NCI-H748 treated with DMSO at 0.1 percent for 48 hours (cell line): ENCODE results near the gene TARBP2.

ENCODE experiments used
- DNase-seq: peaks from one replicate; lab custom pipeline; 2025; lab: John Stamatoyannopoulos, UW

The TARBP2 gene

GRCh38 chr12:53495903-53496751 is 5.0 kb upstream of the TARBP2 start:
- DNase-seq, result no peak

GRCh38 chr12:53496752-53497032 is 4.4 kb upstream of the TARBP2 start:
- no peak for DNase-seq

DNA sequence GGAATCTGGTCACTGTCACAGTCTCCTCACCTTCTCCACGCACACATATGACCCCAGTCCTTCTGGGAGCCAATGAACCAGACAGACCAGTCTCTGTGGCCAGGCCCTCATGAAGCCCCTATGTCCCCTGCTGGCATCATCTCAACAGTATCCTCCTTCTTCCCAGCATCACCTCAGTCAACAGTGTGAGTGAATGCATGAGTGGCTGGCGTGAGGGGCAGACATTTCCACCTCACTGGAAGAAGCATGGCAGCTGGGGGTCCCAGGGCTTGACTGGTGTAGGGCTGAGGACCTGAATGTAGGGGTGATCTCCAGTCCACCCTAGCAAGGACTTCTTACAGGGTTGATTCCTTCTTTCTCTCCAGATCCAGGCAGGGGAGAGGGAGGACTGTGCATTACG is 3.6 kb upstream of the TARBP2 start:
- DNase-seq, result no peak

DNA sequence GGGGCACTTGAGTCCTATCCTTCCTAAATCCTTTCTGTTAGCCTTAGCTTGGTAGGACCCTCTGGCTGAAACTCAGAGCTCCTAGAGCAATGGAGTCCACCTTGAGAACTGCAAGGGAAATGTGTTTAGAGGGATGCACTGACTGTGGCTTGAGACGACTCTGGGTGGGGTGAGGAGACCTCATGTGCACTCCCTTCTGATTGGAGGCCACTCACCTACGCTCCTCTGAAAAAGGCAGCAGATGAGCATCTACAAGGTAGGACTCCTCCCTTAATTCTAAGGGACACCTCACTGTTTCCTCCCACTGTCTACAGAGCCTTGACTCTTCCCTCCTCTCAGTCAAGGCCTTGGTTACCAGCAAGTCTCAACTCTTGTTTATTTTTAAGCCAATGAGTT is 2.9 kb upstream of the TARBP2 start:
- no peak for DNase-seq

DNA sequence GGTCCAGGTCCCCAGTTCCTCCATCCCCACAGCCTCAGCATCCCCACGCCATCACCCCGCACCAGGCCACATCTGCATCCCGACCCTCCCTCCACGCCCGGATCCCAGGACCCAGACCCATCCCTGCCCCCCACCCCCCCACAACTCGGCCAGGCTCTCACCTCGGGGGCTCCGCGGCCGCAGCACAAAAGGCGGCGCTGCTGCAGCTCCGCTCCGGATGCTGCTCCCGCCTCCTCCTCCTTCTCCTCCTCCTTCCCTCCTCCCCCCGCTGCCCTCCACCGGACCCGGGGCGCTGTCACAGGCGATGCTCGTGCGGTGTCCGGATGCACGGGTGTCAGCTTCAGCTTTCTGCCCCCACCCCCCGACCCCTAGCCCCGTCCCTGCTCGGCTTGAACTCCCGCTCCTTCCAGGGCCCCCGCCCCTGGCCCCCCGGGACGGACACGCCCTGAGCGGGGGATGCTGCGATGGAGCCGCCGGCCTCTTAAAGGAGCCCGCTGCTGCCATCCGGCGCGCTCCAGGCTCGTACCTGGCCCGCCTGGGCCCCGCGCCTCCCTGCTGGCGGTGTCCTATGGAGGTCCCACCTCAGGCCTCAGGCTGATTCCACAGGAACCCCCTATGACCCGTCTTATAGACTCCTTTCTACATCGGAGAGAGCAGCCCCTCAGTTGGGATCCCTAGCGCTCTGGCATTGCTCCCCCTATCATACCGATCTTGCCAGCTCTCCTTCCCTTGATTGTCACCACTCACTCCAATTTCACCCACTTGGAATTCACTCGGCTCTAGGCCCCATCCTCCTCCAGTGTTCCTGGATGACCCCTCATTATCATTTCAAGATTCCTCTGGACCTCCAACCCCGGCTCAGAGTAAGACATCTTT is 1.6 kb upstream of the TARBP2 start, which contains the start of gene MAP3K12:
Gene MAP3K12 (minus strand): TSS at position 193 of the 876 bp plus-strand sequence. CDS start 12,067 bp downstream, outside the sequence.
- DNase-seq, result peak; percentile 29

DNA sequence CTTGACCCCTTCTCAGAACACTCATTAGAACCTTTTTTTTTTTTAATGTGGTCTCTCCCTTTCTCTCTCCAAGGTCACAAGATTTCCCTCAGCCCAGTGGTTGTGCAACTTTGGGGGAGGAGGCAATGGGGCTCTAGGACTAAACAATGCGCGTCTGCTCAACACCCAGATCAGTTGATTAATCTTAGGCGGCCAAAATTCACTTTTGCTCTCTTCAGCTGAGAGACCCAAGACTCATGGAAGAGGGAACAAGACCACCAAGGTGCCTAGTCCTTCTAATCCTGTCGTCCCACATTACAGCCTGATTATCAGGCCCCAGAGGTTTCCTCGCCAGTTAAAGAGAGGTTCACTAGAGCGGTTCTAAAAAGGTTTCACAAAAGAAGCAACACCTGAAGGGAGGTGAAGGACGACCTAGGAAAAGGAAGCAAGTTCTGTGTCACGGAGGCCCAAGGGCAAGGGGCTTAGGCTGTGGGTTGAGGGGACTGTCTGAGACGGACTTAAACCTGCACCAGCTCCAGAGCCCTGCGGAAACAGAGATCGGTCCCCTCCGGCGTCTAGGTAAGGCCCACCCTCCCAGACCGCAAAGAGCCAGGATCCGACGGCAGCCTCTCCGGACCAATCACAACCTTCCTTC is 824 bp upstream of the TARBP2 start:
- DNase-seq, result peak; percentile 67

DNA sequence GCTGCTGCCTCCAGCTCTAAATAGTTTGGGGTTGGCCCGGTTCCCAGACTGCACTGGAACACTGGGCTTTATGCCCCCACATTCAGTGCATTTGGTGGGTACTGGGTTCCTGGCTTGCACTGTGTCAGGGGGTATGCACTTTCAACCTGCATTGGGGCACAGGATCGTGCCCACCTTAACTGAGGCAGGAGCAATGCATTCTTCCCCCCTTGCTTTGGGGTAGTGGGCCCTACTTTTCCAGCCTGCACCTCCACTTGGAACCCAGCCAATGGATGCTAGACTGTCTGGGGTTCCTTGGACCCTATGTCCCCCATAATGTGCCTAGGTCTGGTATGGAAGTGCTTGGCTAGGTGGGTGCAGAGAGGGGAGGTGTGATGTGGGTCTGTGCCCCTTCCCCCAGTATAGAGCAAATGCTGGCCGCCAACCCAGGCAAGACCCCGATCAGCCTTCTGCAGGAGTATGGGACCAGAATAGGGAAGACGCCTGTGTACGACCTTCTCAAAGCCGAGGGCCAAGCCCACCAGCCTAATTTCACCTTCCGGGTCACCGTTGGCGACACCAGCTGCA is 615 bp downstream of the TARBP2 start:
- no peak for DNase-seq

DNA sequence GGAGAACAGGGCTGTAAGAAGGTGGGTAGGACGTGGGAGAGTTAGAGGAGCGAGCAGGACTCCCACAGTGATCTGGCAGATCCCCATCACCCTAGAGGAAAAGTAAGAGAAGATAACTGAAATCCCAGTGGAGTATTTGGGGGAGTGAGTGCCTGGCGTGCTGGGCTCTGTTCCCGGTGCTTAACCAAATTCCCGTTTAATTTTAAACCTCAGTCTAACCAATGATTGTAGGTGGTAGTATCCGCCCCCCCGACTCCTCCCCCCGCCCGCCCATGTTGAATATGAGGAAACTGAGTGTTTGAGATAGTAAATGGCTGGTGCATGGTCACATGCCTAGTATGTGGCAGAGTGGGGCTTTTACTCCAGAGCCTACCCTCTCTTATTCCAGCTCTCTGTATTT is 1.2 kb downstream of the TARBP2 start:
- no peak for DNase-seq

DNA sequence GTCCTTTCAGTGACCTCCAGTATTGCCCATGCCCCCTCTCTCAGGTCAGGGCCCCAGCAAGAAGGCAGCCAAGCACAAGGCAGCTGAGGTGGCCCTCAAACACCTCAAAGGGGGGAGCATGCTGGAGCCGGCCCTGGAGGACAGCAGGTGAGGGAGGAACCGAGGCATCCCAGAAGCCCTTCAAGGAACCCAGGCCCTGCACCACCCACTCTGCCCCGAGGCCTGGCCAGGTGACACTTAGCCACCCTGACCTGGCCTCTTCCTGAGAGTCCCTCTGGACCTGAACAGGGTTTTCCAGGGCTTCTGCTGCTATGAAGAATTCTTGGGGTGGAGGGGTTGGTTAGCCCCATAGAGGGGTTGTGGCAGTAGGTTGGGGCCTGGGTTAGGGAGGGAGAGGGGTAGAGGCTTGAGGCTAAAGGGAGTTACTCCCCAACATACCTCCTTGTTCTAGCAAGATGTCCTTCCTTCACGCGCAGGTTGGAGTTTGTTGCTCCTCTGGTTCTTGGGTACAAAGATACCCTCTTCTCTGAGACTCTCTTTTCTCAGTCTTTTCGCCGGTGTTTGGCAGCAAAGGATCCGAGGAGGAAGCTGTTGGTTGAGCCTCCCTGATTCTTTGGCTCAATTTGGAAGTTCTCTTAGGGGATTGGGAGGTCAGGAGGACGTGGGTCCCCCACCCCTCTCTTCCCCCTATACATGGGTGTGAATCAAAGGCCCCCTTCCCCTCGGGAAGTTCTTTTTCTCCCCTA is 2.1 kb downstream of the TARBP2 start:
- no peak for DNase-seq

DNA sequence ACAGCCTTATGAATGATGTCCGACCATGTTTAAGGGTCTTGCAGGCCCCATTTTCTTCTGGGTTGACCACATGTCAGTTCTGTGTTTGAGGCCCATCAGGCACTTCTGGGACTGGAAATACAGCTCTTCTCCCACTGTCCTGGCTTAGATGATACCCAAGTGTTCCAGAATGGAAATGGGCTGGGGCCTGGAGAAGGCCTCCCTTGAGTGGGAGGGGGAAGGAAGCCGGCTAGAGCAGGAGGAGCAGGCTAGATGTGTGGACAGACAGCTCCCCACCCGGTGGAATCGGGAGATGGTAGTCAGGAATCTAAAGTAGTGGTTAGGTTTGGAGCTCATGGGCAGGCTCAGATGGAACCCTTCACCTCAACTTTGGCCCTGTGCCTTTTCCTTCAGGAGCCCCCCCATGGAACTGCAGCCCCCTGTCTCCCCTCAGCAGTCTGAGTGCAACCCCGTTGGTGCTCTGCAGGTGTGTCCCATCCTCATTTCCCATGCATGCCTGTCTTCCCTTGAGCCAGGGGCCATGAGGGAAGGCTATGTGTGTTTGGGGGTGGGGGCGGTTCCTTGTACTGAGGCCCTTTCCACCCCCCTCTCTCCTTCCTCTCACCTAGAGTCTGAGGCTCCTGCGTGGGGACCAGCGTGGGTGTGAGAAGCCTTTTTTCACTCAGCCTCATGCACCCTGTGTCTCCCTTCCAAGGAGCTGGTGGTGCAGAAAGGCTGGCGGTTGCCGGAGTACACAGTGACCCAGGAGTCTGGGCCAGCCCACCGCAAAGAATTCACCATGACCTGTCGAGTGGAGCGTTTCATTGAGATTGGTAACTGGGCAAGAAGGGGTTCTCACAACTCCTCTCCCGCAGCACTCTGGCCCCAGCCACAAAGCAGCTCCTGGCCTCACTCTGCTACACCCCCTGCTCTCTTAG is 3.2 kb downstream of the TARBP2 start:
- no peak for DNase-seq

DNA sequence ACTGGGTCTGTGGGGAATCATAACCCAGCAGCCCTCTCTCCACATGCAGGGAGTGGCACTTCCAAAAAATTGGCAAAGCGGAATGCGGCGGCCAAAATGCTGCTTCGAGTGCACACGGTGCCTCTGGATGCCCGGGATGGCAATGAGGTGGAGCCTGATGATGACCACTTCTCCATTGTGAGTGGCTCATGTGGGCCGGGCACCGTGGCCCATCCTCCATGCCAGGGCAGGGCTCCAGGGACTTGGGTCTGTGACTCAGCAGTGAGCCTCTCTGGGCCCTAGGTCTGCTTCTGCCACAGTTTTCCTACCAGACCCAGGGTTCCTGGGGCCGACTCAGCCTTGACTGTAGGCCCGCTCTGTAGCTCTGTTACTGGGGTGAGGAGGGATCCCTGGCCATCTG is 4.0 kb downstream of the TARBP2 start:
- DNase-seq, result no peak

GRCh38 chr12:53505555-53506449 is 4.7 kb downstream of the TARBP2 start:
- no peak for DNase-seq

DNA sequence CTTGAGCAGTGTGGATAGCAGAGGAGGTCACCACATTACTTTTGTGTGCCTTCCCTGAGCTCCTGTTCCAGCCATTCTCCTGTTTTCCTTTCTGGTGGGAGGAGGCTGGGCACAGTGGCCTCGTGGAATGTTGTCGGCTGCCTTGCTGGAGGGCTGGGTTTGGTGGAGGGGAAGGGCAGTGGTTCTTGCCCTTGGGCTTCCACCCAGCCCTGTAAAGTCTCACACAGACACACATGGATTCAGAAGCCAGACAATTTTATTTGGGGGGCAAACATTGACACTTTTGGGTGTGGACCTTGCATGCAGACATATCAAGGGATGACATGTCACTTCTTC is 5.3 kb downstream of the TARBP2 start:
- no peak for DNase-seq

GRCh38 chr12:53506881-53507602 is 6.0 kb downstream of the TARBP2 start, which contains the start of gene NPFF:
Gene NPFF (minus strand): TSS chr12:53507484. CDS start chr12:53507474, 10 bp downstream.
- DNase-seq, result no peak

DNA sequence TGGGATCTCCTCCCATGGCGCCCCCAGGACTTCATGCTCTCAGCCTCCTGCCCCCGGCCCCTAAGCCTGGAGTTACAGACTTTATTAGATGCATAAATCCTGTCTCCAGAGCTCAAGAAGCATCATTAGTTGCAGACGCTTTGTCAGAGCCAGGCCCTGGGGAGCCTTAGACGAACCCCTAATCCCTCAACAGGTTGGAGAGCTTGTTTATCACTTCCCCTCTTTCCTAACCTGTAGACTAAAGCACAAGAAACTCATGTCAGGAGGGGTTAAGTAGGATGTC is 6.5 kb downstream of the TARBP2 start:
- DNase-seq, result no peak

DNA sequence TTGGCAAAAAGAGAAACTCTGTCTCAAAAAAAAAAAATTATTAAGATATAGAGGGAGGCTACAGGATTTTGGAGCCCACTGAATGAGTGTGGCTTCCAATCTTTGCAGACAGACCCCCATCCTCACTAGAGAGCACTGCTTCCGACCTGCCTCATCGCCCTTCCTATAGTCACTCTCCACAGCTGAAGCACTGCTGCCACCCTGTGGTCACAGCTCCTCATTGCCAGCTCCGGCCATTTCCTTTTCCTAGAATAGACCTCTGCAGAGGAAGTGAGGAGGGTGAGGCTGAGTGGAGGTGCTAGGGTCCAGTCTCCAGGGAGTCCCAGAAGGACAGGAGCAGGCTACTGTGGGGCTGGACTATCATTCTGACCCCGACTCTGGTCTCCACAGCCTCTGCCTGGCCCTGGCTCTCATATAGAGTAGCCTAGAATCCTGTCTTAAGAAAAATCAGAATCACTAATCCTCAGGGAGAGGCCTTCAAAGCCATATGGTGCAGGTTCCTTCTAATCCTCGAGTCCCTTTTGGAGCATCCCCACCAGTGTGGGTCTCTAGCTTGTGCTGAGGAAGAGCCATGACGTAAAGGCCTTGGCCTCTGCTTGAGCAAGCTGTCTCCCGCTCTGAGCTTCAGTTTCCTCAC is 7.6 kb downstream of the TARBP2 start:
- DNase-seq, result peak; percentile 67

DNA sequence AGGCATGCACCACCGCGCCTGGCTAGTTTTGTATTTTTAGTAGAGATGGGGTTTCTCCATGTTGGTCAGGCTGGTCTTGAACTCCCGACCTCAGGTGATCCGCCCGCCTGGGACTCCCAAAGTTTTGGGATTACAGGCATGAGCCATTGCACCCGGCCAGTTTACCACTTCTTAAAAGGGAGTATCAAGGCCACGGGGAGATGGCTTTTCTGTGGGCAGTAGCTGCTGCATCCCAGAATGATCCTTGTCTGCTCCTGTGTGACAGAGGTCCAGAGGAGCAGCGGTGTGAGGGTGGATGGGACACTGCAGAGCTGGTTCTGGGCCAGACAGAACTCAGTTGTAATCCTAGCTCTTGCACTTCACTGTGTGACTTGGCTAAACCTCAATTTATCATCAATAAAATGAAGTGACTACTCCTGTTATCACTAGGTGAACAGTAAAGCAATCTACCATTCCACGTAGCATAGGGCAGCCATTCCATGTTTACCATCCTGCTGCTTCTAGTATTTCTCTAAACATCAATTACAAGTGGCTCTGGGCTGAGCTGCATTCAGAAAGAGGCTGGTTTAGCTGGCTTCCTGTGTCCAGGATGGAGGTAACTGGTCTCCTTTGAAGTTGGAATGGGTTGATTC is 9.2 kb downstream of the TARBP2 start:
- no peak for DNase-seq
